Adipose tissue (tissue), 3 donors: ENCODE results near the gene TSNAXIP1. TPM values are rescaled to one million over a fixed set of nuclear protein-coding genes. Genes with fewer than 3 reads are reported as not detected.
"Not testable (repeated sequence)": the region's sequence is repeated elsewhere in the genome, so short reads cannot be mapped to it uniquely, and the experiment has no call there.

Experiments used
- H3K27ac ChIP-seq: one replicate; pipeline ENCODE4 v1.5.1; 2013; ENCODE audit warnings: low read depth, low read length
- WGBS, 3 donors: extraction: QIAGEN DNeasy Blood & Tissue Kit; methylation state at CpG; one replicate each; pipeline ENCODE4 v1.1.7; 2013; 5-methylcytosine and 5-hydroxymethylcytosine counted together
- polyA plus RNA-seq, 3 donors: library from polyadenylated mRNA; stranded (reverse); fragments of 200-250 nt; gene quantifications; one replicate each; pipeline ENCODE4 v1.2.3, GENCODE V29; 2013
- donor health status: healthy with polysubstance abuse.
- donor health status: Bipolar disorder and iron deficiency.
- donor health status: healthy.

The TSNAXIP1 gene
- polyA plus RNA-seq, 3 donors = 0.92 to 1.7 (median 1.1) TPM

GRCh38 chr16:67847064-67847861 is 40.6 kb downstream of the TSNAXIP1 start, which contains the start of gene CENPT:
Gene CENPT, minus strand, starts transcription at chr16:67847693. Its CDS starts 13,834 bp downstream, at chr16:67833859.
- WGBS, 3 donors = 0% methylated on average over 42 to 62 of the region's 62 CpGs
- H3K27ac ChIP-seq = no peak within 1 kb of the TSS

- WGBS, 3 donors = 81 to 92% (median 90%) methylated on average over 11 of the region's 11 CpGs
- no peak overlapping the region for H3K27ac ChIP-seq
These were observed 41.4 kb downstream of the TSNAXIP1 start for GRCh38 chr16:67848118-67848517.

- WGBS, 3 donors = 97 to 98% (median 98%) methylated on average over 3 of the region's 3 CpGs
- no peak overlapping the region for H3K27ac ChIP-seq
These were observed 47.0 kb downstream of the TSNAXIP1 start for GRCh38 chr16:67853670-67854069.

GRCh38 chr16:67855789-67856188 is 49.1 kb downstream of the TSNAXIP1 start:
- WGBS, 3 donors = 34 to 82% (median 81%) methylated on average over 10 of the region's 10 CpGs
- H3K27ac ChIP-seq = no peak overlapping the region

GRCh38 chr16:67856927-67857546 is 50.3 kb downstream of the TSNAXIP1 start:
- no peak overlapping the region for H3K27ac ChIP-seq
- WGBS, 3 donors = 86 to 95% (median 88%) methylated on average over 5 of the region's 5 CpGs

GRCh38 chr16:67857547-67858233 is 51.0 kb downstream of the TSNAXIP1 start:
- WGBS, 3 donors = 17 to 64% (median 57%) methylated on average over 3 of the region's 3 CpGs
- H3K27ac ChIP-seq = peak overlapping the region; percentile 52

GRCh38 chr16:67858500-67858899 is 51.8 kb downstream of the TSNAXIP1 start:
- H3K27ac ChIP-seq = peak overlapping the region; percentile 52
- 58 to 76% (median 64%) methylated on average over 4 of the region's 4 CpGs for WGBS, 3 donors

- 82 to 85% (median 83%) methylated on average over 8 of the region's 8 CpGs for WGBS, 3 donors
- H3K27ac ChIP-seq = peak overlapping the region; percentile 23
These were observed 54.1 kb downstream of the TSNAXIP1 start for GRCh38 chr16:67860589-67861398.

- H3K27ac ChIP-seq = no peak overlapping the region
- WGBS, 3 donors = 81 to 89% (median 81%) methylated on average over 6 of the region's 6 CpGs
These were observed 55.2 kb downstream of the TSNAXIP1 start for GRCh38 chr16:67861877-67862276.

- 59 to 82% (median 61%) methylated on average over 11 of the region's 11 CpGs for WGBS, 3 donors
- no peak overlapping the region for H3K27ac ChIP-seq
These were observed 56.2 kb downstream of the TSNAXIP1 start for GRCh38 chr16:67862623-67863583.

GRCh38 chr16:67864044-67864443 is 57.4 kb downstream of the TSNAXIP1 start:
- 91 to 95% (median 93%) methylated on average over 6 of the region's 6 CpGs for WGBS, 3 donors
- H3K27ac ChIP-seq = not testable (repeated sequence)

- H3K27ac ChIP-seq = no peak overlapping the region
- WGBS, 3 donors = 77 to 93% (median 92%) methylated on average over 2 of the region's 2 CpGs
These were observed 57.9 kb downstream of the TSNAXIP1 start for GRCh38 chr16:67864594-67864993.

GRCh38 chr16:67865318-67865717 is 58.6 kb downstream of the TSNAXIP1 start:
- no peak overlapping the region for H3K27ac ChIP-seq

GRCh38 chr16:67868290-67868689 is 61.6 kb downstream of the TSNAXIP1 start:
- WGBS, 3 donors = 42 to 95% (median 93%) methylated on average over 6 of the region's 6 CpGs
- H3K27ac ChIP-seq = no peak overlapping the region

More at GRCh38 chr16:67865318-67865717, 58.6 kb downstream of the TSNAXIP1 start:
- WGBS, 3 donors = 83 to 100% (median 89%) methylated on average over 2 of the region's 2 CpGs

GRCh38 chr16:67869653-67870052 is 63.0 kb downstream of the TSNAXIP1 start:
- 86 to 89% (median 88%) methylated on average over 7 of the region's 7 CpGs for WGBS, 3 donors
- no peak overlapping the region for H3K27ac ChIP-seq

- H3K27ac ChIP-seq = no peak overlapping the region
- WGBS, 3 donors = 70 to 79% (median 75%) methylated on average over 3 of the region's 3 CpGs
These were observed 64.6 kb downstream of the TSNAXIP1 start for GRCh38 chr16:67871256-67871655.

- WGBS, 3 donors = 42 to 62% (median 61%) methylated on average over 2 of the region's 2 CpGs
These were observed 65.5 kb downstream of the TSNAXIP1 start for GRCh38 chr16:67872131-67872630.

More at GRCh38 chr16:67872131-67872630, 65.5 kb downstream of the TSNAXIP1 start:
- H3K27ac ChIP-seq = peak overlapping the region; percentile 11
